Transverse colon (tissue), 4 donors: ENCODE results near the gene VAMP8.

Experiments used
- EP300 ChIP-seq: sonication (generic); formaldehyde crosslinking; IDR thresholded peaks from one replicate; pipeline ENCODE4 v1.6.1; 2017; ENCODE audit warnings: antibody characterized with exemption, low read depth
- POLR2A ChIP-seq: fragments of 450-650 bp; IDR thresholded peaks from one replicate; pipeline ENCODE4 v1.6.1; 2016; ENCODE audit warnings: antibody characterized with exemption, mild to moderate bottlenecking, moderate library complexity
- POLR2AphosphoS5 ChIP-seq, 3 donors: sonication (generic); formaldehyde crosslinking; IDR thresholded peaks; one replicate each; pipeline ENCODE4 v1.6.1; 2016; ENCODE audit warnings: antibody characterized with exemption in 3 of 3
- TF ChIP-seq, protein P1 (sequence below), 5 experiments: fragments of 200-600 bp in 3 of 5; fragments of 450-650 bp in 2 of 5; sonication (generic) in 3 of 5; IDR thresholded peaks; 1 replicate in 2 of 5; 2 replicates in 3 of 5; pipeline ENCODE4 v1.5.1; 2016 to 2017; ENCODE audit warnings: antibody characterized with exemption in 5 of 5, inconsistent platforms in 3 of 5, mild to moderate bottlenecking in 2 of 5, moderate library complexity in 1 of 5

DNA sequence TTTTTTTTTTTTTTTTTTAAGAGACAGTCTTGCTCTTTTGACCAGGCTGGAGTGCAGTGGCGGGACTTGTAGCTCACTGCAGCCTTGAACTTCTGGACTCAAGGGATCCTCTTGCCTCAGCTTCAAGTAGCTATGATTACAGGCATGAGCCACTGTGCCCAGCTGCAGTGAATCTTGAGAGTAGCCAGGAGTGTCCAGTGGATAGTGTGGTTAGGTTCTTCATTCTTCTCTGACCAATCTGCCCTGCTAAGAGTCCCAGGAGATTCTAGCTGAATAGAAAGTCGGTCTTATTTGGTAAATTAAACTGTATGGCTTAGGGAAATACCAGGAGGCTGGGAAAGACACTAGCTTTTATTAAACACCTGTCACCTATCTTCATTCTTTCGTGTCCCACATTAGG lies 53.9 kb downstream of the VAMP8 start:
- TF ChIP-seq, protein P1, sequence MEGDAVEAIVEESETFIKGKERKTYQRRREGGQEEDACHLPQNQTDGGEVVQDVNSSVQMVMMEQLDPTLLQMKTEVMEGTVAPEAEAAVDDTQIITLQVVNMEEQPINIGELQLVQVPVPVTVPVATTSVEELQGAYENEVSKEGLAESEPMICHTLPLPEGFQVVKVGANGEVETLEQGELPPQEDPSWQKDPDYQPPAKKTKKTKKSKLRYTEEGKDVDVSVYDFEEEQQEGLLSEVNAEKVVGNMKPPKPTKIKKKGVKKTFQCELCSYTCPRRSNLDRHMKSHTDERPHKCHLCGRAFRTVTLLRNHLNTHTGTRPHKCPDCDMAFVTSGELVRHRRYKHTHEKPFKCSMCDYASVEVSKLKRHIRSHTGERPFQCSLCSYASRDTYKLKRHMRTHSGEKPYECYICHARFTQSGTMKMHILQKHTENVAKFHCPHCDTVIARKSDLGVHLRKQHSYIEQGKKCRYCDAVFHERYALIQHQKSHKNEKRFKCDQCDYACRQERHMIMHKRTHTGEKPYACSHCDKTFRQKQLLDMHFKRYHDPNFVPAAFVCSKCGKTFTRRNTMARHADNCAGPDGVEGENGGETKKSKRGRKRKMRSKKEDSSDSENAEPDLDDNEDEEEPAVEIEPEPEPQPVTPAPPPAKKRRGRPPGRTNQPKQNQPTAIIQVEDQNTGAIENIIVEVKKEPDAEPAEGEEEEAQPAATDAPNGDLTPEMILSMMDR (IDR thresholded peaks at IDR 0.05): no peak
- TF ChIP-seq POLR2AphosphoS5 (IDR thresholded peaks at IDR 0.05) (no peak), EP300 (no peak), POLR2A (no peak)
